Endothelial cell (in vitro differentiated cells): ENCODE data around the gene TSPAN15. TPM values are rescaled to one million over a fixed set of nuclear protein-coding genes. Genes with fewer than 3 reads are reported as not detected.
A peak's percentile ranks its signal among the peaks of the same experiment; 100 is the strongest.

Experiments used
- DNase-seq: peaks from one replicate; pipeline ENCODE4 v3.0.0; 2021; ENCODE audit warnings: low spot score
- H3K27ac Mint-ChIP-seq: one replicate; pipeline ENCODE4 v1.8.0; 2021; ENCODE audit warnings: mixed read lengths, inconsistent platforms; ENCODE audit not compliant: unreplicated experiment
- H3K27me3 Mint-ChIP-seq: one replicate; pipeline ENCODE4 v1.8.0; 2021; ENCODE audit warnings: mild to moderate bottlenecking, moderate library complexity, mixed read lengths, inconsistent platforms; ENCODE audit not compliant: unreplicated experiment
- H3K36me3 Mint-ChIP-seq: one replicate; pipeline ENCODE4 v1.8.0; 2021; ENCODE audit warnings: mild to moderate bottlenecking, low read depth, mixed read lengths, inconsistent platforms; ENCODE audit not compliant: unreplicated experiment
- H3K4me1 Mint-ChIP-seq: one replicate; pipeline ENCODE4 v1.8.0; 2021; ENCODE audit warnings: mild to moderate bottlenecking, mixed read lengths, inconsistent platforms; ENCODE audit not compliant: unreplicated experiment
- H3K4me3 Mint-ChIP-seq: one replicate; pipeline ENCODE4 v1.8.0; 2021; ENCODE audit warnings: mild to moderate bottlenecking, mixed read lengths, inconsistent platforms; ENCODE audit not compliant: unreplicated experiment
- H3K9me3 Mint-ChIP-seq: one replicate; pipeline ENCODE4 v1.8.0; 2021; ENCODE audit warnings: mixed read lengths, inconsistent platforms; ENCODE audit not compliant: unreplicated experiment
- CTCF ChIP-seq: fragments of 200-600 bp; sonication (generic); IDR thresholded peaks from one replicate; pipeline ENCODE4 v1.5.0; 2021; ENCODE audit warnings: antibody characterized with exemption; ENCODE audit not compliant: unreplicated experiment
- total RNA-seq: library from RNA; stranded (reverse); fragmentation: NEBNext Ultra II Directional; extraction: Animal tissue kit (Norgen Biotek cat#: 25700); gene quantifications from one replicate; pipeline ENCODE4 v1.2.1, GENCODE V29; 2021; ENCODE audit not compliant: unreplicated experiment

The TSPAN15 gene
- total RNA-seq, 1 donor from 2014 or later: 195 TPM

- Mint-ChIP-seq H3K27me3 (peaks cover 9% of the 10 kb centered on the region), H3K27ac (no peak overlapping the region), H3K4me1 (peaks cover 58% of the 10 kb centered on the region), H3K36me3 (peaks cover 15% of the 10 kb centered on the region), H3K4me3 (peak overlapping the region; percentile 37), H3K9me3 (no peaks in the 10 kb centered on the region)
- TF ChIP-seq CTCF: no peak
- DNase-seq: no peak
These were observed 5.8 kb downstream of the TSPAN15 start for GRCh38 chr10:69456880-69457693.

GRCh38 chr10:69457771-69458237, 6.5 kb downstream of the TSPAN15 start:
- H3K9me3 Mint-ChIP-seq: no peaks in the 10 kb centered on the region
- H3K27ac Mint-ChIP-seq: no peak overlapping the region
- peak overlapping the region; percentile 37 for H3K4me3 Mint-ChIP-seq

GRCh38 chr10:69458430-69459100, 7.3 kb downstream of the TSPAN15 start:
- Mint-ChIP-seq H3K36me3 (peaks cover 12% of the 10 kb centered on the region), H3K9me3 (no peaks in the 10 kb centered on the region), H3K27ac (peak overlapping the region; percentile 81), H3K4me1 (peaks cover 57% of the 10 kb centered on the region), H3K27me3 (peaks cover 9% of the 10 kb centered on the region), H3K4me3 (peak overlapping the region; percentile 51)
- DNase-seq: no peak
- TF ChIP-seq CTCF: no peak

More at GRCh38 chr10:69457771-69458237, 6.5 kb downstream of the TSPAN15 start:
- Mint-ChIP-seq H3K4me1 (peaks cover 55% of the 10 kb centered on the region), H3K27me3 (peaks cover 9% of the 10 kb centered on the region), H3K36me3 (peaks cover 12% of the 10 kb centered on the region)
- no peak for TF ChIP-seq CTCF
- no peak for DNase-seq

- H3K9me3 Mint-ChIP-seq: no peaks in the 10 kb centered on the region
- H3K36me3 Mint-ChIP-seq: peaks cover 12% of the 10 kb centered on the region
- H3K27me3 Mint-ChIP-seq: peaks cover 9% of the 10 kb centered on the region
- no peak for TF ChIP-seq CTCF
- H3K4me3 Mint-ChIP-seq: peak overlapping the region; percentile 51
- peaks cover 64% of the 10 kb centered on the region for H3K4me1 Mint-ChIP-seq
- peak overlapping the region; percentile 81 for H3K27ac Mint-ChIP-seq
- DNase-seq: no peak
These were observed 8.0 kb downstream of the TSPAN15 start for GRCh38 chr10:69459101-69459790.
